ENCODE results near the gene HOXD11. TPM values are rescaled to one million over a fixed set of nuclear protein-coding genes. Genes with fewer than 3 reads are reported as not detected.
A peak's percentile ranks its signal among the peaks of the same experiment; 100 is the strongest.

The HOXD11 gene
- total and polyA plus RNA-seq, 2 donors (not counting 3 experiments of a cell fraction or from before 2014, with no cell fraction given): not detected

DNA sequence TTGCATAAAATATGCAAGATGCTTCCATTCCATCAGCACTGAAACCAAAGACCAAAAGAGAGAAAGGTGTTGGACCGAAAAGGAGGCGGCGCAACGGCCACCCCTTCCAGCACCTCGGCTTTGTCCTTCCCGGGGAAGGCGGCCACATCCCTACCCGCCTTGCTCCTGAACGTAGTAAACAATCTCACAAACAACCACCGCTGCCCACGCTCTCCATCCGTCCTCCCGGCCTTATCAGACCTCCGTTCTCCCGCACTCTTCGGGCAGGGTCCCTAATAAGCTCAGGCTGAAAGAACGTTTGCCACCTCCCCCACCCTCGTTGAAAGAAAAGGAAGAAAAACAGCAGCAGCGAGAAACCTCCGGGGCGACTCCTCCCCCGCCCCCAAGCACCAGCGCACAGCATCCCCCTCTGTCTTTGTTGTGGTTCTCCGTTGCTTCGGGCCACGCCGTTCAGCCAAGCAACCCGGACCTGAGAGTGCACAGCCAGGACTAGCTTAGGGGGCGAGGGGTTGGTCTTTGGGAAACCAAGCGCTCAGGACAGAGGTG is 27.7 kb upstream of the HOXD11 start:
- H2AFZ ChIP-seq (ENCODE audit: low read depth, low read length): no peak overlapping the region
- H4K20me1 ChIP-seq (replicated peaks; ENCODE audit: control insufficient read depth, extremely low read depth, insufficient read depth, low read length): peaks cover 2% of the 10 kb centered on the region
- no peak overlapping the region for H3K27ac ChIP-seq (ENCODE audit: insufficient read depth, low read depth, low read length)
- no peak for DNase-seq (ENCODE audit: low read depth, low spot score)
- CTCF ChIA-PET: interaction anchor here (1.3 to 2.8 kb wide), 5 partner anchors 8 to 771 kb away, joined by 3 to 19 read pairs (median 10); no protein-coding TSS in a partner anchor
- no peak overlapping the region for H3K4me3 ChIP-seq (replicated peaks in 1 of 3; ENCODE audit: insufficient read depth in 1 of 3, low read depth in 1 of 3, low read length in 3 of 3)
- H3K27me3 ChIP-seq (ENCODE audit: control insufficient read depth in 2 of 2, insufficient read depth in 2 of 2, low read length in 2 of 2): peaks cover 80 to 97% of the 10 kb centered on the region in 2 experiments
- peak; percentile 50 for FAIRE-seq
- no peak overlapping the region for H3K4me2 ChIP-seq (ENCODE audit: insufficient read depth, low read length)
- H3K36me3 ChIP-seq (ENCODE audit: control insufficient read depth in 2 of 2, extremely low read depth in 1 of 2, insufficient read depth in 2 of 2, low read length in 2 of 2): no peaks in the 10 kb centered on the region
- H3K4me1 ChIP-seq (ENCODE audit: control insufficient read depth, extremely low read depth, insufficient read depth, low read length): no peaks in the 10 kb centered on the region
- POLR2A ChIA-PET: no interaction called here
- TF ChIP-seq POLR2AphosphoS5 (IDR thresholded peaks at IDR 0.05; ENCODE audit: insufficient read depth, low read depth, low read length) (no peak), EZH2 (IDR thresholded peaks at IDR 0.05; ENCODE audit: borderline replicate concordance, low read depth, low read length, severe bottlenecking) (peak; percentile 62)
- no peaks in the 10 kb centered on the region for H3K79me2 ChIP-seq (ENCODE audit: control insufficient read depth, insufficient read depth, low read length)
- dilution Hi-C loops (cut with MboI; ENCODE audit: extremely low pct_ligation_motif_present, low sequenced_read_pairs): no loop called here
- no peak overlapping the region for H3K9ac ChIP-seq (replicated peaks; ENCODE audit: extremely low read depth, insufficient read depth, low read length)
- H3K9me3 ChIP-seq (replicated peaks; ENCODE audit: control insufficient read depth, insufficient read depth, low read length): no peaks in the 10 kb centered on the region
- intact Hi-C loops (cut with micrococcal nuclease): no loop called here
- no TSS peak for BruUV-seq (replicated peaks)
- no peaks in the 10 kb centered on the region for H3K9me1 ChIP-seq (replicated peaks; ENCODE audit: control insufficient read depth, extremely low read depth, insufficient read depth, low read length)

DNA sequence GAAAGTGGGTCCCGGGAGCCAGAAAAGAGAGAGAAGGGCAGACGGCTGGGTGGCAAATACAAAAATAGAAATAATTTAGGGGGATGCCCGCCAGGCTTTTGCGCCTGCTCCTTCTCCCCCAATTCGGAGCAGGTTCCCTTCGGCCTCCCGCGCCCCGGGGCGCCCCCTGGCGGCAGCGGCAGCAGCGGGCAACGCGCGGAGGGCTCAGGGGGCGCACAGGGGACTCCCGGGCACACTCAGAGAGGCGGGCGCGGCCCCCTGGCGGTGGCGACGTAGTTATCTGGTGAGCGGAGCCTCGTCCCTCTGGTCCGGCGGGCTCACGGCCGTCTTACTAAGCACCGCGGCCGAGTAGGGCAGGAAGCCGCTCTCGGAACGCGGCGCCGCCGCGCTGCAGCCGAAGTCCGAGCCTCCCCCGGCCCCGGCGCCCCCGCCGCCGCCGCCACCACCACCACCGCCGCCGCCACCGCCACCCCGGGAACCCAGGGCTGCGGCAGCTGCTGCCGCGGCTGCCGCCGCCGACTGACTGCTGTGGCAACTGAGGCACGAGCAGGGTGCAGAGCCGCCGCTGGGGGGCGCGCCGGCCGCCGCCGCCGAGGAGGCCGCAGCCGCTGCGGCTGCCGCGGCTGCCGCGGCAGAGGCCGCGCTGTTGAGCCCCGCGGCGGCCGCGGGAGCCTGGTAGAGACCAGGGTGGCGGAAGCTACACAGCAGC is 27.1 kb upstream of the HOXD11 start:
- intact Hi-C loops (cut with micrococcal nuclease): loop anchor here (2.0 kb wide), 2 partner anchors 17 to 77 kb away; partner anchors contain the start of gene LNPK
- ChIA-PET POLR2A (no interaction called here), CTCF (interaction anchor here (0.6 to 2.8 kb wide), 11 partner anchors 9 to 772 kb away, joined by 3 to 19 read pairs (median 4); no protein-coding TSS in a partner anchor)
- no peak overlapping the region for H2AFZ ChIP-seq (ENCODE audit: low read depth, low read length)
- H3K4me1 ChIP-seq (ENCODE audit: control insufficient read depth, extremely low read depth, insufficient read depth, low read length): no peaks in the 10 kb centered on the region
- H3K4me3 ChIP-seq (replicated peaks in 1 of 3; ENCODE audit: insufficient read depth in 1 of 3, low read depth in 1 of 3, low read length in 3 of 3): no peak overlapping the region
- H3K4me2 ChIP-seq (ENCODE audit: insufficient read depth, low read length): no peak overlapping the region
- FAIRE-seq (peak; percentile 48), DNase-seq (ENCODE audit: low read depth, low spot score) (no peak)
- H3K27me3 ChIP-seq (ENCODE audit: control insufficient read depth in 2 of 2, insufficient read depth in 2 of 2, low read length in 2 of 2): peaks cover 80 to 97% of the 10 kb centered on the region in 2 experiments
- peaks cover 2% of the 10 kb centered on the region for H4K20me1 ChIP-seq (replicated peaks; ENCODE audit: control insufficient read depth, extremely low read depth, insufficient read depth, low read length)
- no peaks in the 10 kb centered on the region for H3K36me3 ChIP-seq (ENCODE audit: control insufficient read depth in 2 of 2, extremely low read depth in 1 of 2, insufficient read depth in 2 of 2, low read length in 2 of 2)
- no peaks in the 10 kb centered on the region for H3K79me2 ChIP-seq (ENCODE audit: control insufficient read depth, insufficient read depth, low read length)
- no peak for TF ChIP-seq POLR2AphosphoS5 (IDR thresholded peaks at IDR 0.05; ENCODE audit: insufficient read depth, low read depth, low read length)
- TF ChIP-seq, protein P1, sequence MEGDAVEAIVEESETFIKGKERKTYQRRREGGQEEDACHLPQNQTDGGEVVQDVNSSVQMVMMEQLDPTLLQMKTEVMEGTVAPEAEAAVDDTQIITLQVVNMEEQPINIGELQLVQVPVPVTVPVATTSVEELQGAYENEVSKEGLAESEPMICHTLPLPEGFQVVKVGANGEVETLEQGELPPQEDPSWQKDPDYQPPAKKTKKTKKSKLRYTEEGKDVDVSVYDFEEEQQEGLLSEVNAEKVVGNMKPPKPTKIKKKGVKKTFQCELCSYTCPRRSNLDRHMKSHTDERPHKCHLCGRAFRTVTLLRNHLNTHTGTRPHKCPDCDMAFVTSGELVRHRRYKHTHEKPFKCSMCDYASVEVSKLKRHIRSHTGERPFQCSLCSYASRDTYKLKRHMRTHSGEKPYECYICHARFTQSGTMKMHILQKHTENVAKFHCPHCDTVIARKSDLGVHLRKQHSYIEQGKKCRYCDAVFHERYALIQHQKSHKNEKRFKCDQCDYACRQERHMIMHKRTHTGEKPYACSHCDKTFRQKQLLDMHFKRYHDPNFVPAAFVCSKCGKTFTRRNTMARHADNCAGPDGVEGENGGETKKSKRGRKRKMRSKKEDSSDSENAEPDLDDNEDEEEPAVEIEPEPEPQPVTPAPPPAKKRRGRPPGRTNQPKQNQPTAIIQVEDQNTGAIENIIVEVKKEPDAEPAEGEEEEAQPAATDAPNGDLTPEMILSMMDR (IDR thresholded peaks at IDR 0.05; ENCODE audit: extremely low read depth in 1 of 2, insufficient read depth in 1 of 2, low read depth in 1 of 2, low read length in 2 of 2): peak; percentile 81 to 82
- no peak overlapping the region for H3K9ac ChIP-seq (replicated peaks; ENCODE audit: extremely low read depth, insufficient read depth, low read length)
- H3K9me3 ChIP-seq (replicated peaks; ENCODE audit: control insufficient read depth, insufficient read depth, low read length): no peaks in the 10 kb centered on the region
- no TSS peak for BruUV-seq (replicated peaks)
- no peak overlapping the region for H3K27ac ChIP-seq (ENCODE audit: insufficient read depth, low read depth, low read length)
- H3K9me1 ChIP-seq (replicated peaks; ENCODE audit: control insufficient read depth, extremely low read depth, insufficient read depth, low read length): no peaks in the 10 kb centered on the region
- dilution Hi-C loops (cut with MboI; ENCODE audit: extremely low pct_ligation_motif_present, low sequenced_read_pairs): no loop called here

Data from endothelial cell of umbilical vein (primary cell).